HG03139 (cell line): ENCODE measurements around the gene MPZL1.

Experiments
- ATAC-seq: cut with Tn5 transposase; IDR thresholded peaks from one replicate; pipeline ENCODE4 v1.9.1; 2021; ENCODE audit not compliant: unreplicated experiment

Gene MPZL1

GRCh38 chr1:167695147-167695546 lies 26.6 kb upstream of the MPZL1 start:
- ATAC-seq, result no peak

- ATAC-seq, result no peak
Observed at GRCh38 chr1:167695756-167696561, 25.8 kb upstream of the MPZL1 start.

DNA sequence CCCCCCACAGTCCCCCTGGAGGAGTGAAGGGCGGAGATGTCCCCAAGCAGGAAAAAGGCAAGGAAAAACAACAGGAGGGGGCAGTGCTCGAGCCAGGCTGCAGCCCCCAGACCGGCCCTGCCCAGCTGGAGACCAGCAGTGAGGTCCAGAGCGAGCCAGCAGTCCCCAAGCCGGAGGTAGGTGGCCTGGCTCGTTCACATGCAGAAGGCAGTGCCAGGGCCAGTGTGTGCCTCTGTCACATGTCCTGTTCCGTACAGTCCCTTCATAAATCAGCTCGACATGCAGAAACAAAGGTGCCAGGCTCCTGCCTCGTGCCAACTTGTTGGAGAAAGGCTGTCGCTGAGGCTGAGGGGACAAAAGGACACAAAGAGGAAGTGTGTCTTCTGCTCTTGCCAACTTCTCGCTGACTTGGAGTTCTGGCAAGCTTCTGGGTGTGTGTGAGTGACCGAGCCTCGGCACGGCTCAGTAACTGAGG lies 24.1 kb upstream of the MPZL1 start:
- ATAC-seq, result no peak

GRCh38 chr1:167698313-167698712 lies 23.5 kb upstream of the MPZL1 start:
- ATAC-seq, result no peak

DNA sequence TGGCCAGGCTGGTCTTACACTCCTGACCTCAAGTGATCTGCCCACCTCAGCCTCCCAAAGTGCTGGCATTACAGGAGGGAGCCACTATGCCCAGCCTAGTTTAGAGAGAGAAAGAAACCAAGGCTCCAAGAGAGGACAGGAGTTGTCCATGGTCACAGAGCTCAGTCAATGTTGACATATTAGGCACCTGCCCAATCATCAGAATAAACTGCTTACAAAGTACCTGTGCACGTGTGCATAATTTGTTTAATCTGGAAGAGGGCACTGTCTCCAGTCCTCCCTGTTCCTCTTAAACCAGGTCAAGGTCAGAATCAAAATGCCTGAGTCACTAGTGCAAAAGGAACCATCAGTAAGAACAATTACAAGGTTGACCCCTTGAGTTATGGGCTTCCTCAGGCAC lies 20.3 kb upstream of the MPZL1 start:
- ATAC-seq, result no peak

DNA sequence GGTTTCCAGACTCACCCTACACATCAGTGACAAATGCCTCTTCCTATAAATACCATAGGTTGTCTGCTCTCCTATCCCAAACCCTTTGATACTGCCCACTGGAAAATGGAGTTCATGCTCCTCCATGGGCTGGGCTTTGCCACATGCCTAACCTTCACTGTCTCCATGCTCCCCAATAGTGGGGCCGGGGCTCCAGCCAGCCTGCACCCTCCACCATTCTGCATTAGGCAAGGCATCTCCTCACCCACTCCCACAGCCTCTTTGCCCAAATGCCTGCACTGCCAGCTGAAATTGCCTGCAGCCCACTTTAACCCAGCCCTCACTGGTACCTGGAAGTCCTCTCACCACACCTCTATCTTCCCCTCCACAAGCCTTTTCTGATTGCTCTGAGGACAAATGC lies 18.2 kb upstream of the MPZL1 start:
- no peak for ATAC-seq

- no peak for ATAC-seq
Observed at GRCh38 chr1:167704715-167705114, 17.1 kb upstream of the MPZL1 start.

DNA sequence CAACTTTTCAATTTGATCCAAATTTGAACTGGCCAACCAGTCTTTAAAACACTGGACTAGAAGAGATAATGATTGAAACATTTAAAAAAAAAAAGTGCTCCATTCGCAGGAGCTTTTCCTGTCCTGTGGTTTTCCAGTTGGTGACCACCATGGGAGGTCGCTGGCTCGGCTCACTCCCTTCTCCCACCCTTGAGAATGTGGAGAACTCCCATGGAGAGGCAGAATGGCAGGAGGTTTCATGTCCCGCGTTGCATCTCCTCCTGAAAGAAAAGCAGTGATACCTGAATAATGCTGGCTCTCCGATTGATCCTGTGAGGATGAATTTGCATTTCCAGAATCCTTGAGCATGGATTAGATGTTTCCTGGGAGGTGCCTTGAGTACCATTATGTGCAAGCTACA lies 16.5 kb upstream of the MPZL1 start:
- no peak for ATAC-seq

DNA sequence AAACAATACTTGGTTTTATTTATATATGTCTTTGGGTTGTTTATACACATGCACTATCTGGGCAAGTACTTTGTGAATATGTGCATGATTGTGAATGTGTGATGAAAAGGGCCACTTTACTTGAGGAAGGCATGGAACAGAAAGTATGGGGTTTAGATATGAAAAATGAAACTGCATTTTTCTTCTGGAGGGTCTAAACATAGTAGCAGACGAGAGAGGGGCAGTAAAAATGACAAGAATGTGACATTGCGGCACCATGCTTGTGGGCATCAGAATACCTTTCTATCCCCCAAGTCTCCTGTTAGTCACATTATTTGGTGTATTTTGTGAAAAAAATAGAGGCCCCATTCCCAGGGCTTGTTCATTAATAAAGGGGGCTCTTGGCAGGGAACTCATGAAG lies 15.4 kb upstream of the MPZL1 start:
- no peak for ATAC-seq

- no peak for ATAC-seq
Observed at GRCh38 chr1:167706931-167707877, 14.6 kb upstream of the MPZL1 start.

GRCh38 chr1:167707942-167708341 lies 13.8 kb upstream of the MPZL1 start:
- no peak for ATAC-seq

DNA sequence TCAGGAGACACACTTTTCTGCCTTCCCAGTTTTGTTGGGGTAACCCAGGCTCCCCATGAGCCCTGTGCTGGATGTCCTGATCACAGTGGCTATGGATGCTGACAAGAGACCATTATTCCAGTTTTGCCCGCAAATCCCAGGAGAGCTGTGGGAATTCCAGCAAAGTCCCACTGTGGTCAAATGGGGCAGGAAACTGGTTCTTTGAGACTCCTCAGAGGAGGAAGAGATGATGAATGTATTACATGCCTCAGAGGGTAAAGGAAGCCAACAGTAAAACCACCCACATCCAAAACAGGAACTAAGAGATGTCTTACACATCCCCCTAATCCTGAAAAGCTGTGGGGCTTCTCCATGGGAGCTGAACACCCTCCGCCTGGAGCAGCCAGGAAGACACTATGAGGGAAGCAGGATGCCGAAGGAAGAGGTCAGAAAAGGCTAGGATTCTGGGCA lies 12.8 kb upstream of the MPZL1 start:
- no peak for ATAC-seq

GRCh38 chr1:167710836-167711235 lies 10.9 kb upstream of the MPZL1 start:
- ATAC-seq, result no peak

DNA sequence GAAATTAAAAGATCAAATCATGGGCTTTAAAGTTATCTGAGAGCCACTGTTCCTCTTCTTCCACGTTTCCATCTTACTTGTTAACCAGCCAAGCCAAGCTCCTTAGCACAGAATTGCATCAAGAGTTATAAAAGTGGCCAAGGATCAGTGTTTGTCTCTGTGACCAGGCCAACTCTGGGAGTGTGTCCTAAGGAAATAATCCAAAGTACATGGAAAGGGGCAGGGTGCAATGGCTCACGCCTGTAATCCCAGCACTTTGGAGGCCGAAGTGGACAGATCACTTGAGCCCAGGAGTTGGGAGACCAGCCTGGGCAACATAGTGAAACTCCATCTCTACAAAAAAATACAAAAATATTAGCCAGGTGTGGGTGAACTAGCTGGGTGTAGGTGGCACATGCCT lies 10.0 kb upstream of the MPZL1 start:
- ATAC-seq, result no peak

GRCh38 chr1:167713330-167714081 lies 8.3 kb upstream of the MPZL1 start:
- ATAC-seq, result no peak

DNA sequence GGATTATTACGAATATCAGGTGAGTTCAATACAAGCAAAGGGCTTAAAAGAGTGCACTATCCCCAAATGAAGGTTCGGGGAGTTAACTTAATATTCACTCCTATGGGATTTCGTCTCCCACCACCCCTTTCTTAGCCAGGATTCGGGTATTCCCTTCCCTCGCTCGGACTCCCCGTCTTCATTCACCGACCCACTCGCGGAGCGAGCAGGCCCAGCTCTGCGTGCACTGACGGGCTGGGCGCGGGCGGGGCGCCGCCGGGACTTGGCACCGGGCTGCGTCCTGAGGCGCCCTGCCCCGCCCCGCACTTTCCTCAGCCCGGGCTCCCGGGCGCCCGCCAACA lies 7.7 kb upstream of the MPZL1 start:
- peak; percentile 43 for ATAC-seq

- peak; percentile 46 for ATAC-seq
Observed at GRCh38 chr1:167714439-167715156, 7.2 kb upstream of the MPZL1 start.

- peak; percentile 30 for ATAC-seq
Observed at GRCh38 chr1:167715157-167715999, 6.4 kb upstream of the MPZL1 start.

DNA sequence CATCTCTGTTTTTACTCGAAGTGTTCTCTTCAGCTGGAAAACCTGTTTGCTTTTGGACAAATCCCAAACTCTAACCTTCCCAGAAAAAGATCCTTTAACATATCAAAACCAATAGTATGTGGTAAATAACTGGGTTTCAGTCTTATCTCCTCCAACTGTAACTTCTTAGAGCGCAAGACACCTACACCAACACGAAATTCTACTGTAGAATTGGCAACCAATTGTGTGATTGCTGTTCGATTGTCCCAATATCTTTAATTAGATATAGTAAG lies 5.8 kb upstream of the MPZL1 start:
- ATAC-seq, result no peak

GRCh38 chr1:167717351-167717750 lies 4.4 kb upstream of the MPZL1 start:
- ATAC-seq, result no peak
